Measurements from ENCODE around the gene KLRB1.

The KLRB1 gene

DNA sequence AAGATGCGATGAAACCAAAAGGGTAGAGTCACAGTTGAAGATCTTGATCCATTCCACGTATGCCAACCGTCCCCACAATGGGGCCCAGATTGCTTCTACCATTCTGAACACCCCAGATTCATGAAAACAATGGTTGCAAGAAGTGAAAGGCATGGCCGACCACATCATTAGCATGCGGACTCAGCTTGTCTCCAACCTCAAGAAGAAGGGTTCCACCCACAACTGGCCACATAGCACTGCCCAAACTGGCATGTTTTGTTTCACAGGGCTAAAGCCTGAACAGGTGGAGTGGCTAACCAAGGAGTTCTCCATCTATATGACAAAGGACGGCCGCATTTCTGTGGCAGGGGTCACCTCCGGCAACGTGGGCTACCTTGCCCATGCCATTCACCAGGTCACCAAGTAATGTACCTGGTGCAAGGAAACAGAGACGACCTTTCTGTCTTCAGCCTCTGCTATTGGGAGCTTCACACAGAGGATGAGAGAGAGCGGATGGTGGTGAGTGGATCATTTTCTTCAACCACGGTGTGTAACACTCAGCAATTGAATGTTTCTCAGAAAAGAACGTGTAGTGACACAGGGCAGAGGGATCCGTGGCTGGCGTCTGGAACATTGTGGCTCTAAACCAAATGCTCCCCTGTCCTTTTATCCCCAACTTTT lies 35.0 kb upstream of the KLRB1 start:
- 87 to 88% methylated on average over 15 of the region's 15 CpGs for WGBS, 2 experiments
- Histone ChIP-seq H3K27me3 (ENCODE audit: control insufficient read depth, insufficient read depth, low read length, poor library complexity, severe bottlenecking) (no peaks in the 10 kb centered on the region), H3K9me3 (ENCODE audit: control insufficient read depth, low read length) (no peaks in the 10 kb centered on the region), H3K4me3 (ENCODE audit: insufficient read depth, low read depth, low read length) (no peak overlapping the region), H3K27ac (ENCODE audit: insufficient read depth, low read depth, low read length, poor library complexity, severe bottlenecking) (no peak overlapping the region), H3K36me3 (ENCODE audit: control insufficient read depth, insufficient read depth, low read length) (no peaks in the 10 kb centered on the region), H3K4me1 (ENCODE audit: control insufficient read depth, insufficient read depth, low read length) (peaks cover 8% of the 10 kb centered on the region)

GRCh38 chr12:9640024-9640423 lies 32.3 kb upstream of the KLRB1 start:
- no peaks in the 10 kb centered on the region for H3K9me3 ChIP-seq (ENCODE audit: control insufficient read depth, low read length)
- H3K4me3 ChIP-seq (ENCODE audit: insufficient read depth, low read depth, low read length): no peak overlapping the region
- H3K36me3 ChIP-seq (ENCODE audit: control insufficient read depth, insufficient read depth, low read length): no peaks in the 10 kb centered on the region
- no peaks in the 10 kb centered on the region for H3K4me1 ChIP-seq (ENCODE audit: control insufficient read depth, insufficient read depth, low read length)
- H3K27ac ChIP-seq (ENCODE audit: insufficient read depth, low read depth, low read length, poor library complexity, severe bottlenecking): no peak overlapping the region
- WGBS, 2 experiments: 90 to 100% methylated on average over 1 of the region's 2 CpGs
- H3K27me3 ChIP-seq (ENCODE audit: control insufficient read depth, insufficient read depth, low read length, poor library complexity, severe bottlenecking): no peaks in the 10 kb centered on the region

GRCh38 chr12:9636851-9637206 lies 29.1 kb upstream of the KLRB1 start:
- H3K4me3 ChIP-seq (ENCODE audit: insufficient read depth, low read depth, low read length): no peak overlapping the region
- no peaks in the 10 kb centered on the region for H3K9me3 ChIP-seq (ENCODE audit: control insufficient read depth, low read length)
- H3K27me3 ChIP-seq (ENCODE audit: control insufficient read depth, insufficient read depth, low read length, poor library complexity, severe bottlenecking): no peaks in the 10 kb centered on the region
- WGBS, 2 experiments: 92 to 93% methylated on average over 5 of the region's 5 CpGs
- H3K4me1 ChIP-seq (ENCODE audit: control insufficient read depth, insufficient read depth, low read length): no peaks in the 10 kb centered on the region
- H3K36me3 ChIP-seq (ENCODE audit: control insufficient read depth, insufficient read depth, low read length): no peaks in the 10 kb centered on the region
- no peak overlapping the region for H3K27ac ChIP-seq (ENCODE audit: insufficient read depth, low read depth, low read length, poor library complexity, severe bottlenecking)

DNA sequence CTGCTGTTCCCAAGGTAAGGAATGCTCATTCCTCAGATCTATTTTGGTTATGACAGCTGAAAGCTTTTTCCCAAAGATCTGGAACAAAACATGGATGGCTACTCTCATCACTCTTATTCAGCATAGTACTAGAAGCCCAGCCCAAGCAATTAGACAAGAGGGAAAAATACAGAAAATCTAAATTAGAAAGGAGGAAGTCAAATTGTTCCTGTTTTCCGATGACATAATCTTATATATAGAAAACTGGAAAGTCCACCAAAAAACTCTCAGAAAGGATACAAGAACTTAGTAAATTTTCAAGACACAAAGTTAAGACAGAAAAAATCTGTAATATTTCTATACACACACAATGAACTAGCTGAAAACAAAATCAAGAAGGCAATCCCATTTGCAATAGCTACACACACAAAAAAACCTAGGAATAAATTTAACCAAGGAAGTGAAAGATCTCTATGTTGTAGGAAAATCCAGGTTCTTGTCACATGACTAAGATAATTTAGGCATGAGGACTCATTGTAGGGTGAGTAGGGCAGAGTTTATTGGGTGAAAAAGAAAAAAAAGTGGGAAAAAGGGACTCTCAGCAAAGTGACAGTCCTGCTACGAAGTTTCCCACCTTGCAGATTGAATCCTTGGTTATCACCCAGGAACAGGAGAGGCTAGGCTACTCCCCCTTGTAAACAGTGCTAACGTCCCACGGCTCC lies 28.6 kb upstream of the KLRB1 start:
- Histone ChIP-seq H3K27me3 (ENCODE audit: control insufficient read depth, insufficient read depth, low read length, poor library complexity, severe bottlenecking) (no peaks in the 10 kb centered on the region), H3K4me1 (ENCODE audit: control insufficient read depth, insufficient read depth, low read length) (no peaks in the 10 kb centered on the region), H3K27ac (ENCODE audit: insufficient read depth, low read depth, low read length, poor library complexity, severe bottlenecking) (no peak overlapping the region), H3K4me3 (ENCODE audit: insufficient read depth, low read depth, low read length) (no peak overlapping the region), H3K9me3 (ENCODE audit: control insufficient read depth, low read length) (no peaks in the 10 kb centered on the region), H3K36me3 (ENCODE audit: control insufficient read depth, insufficient read depth, low read length) (no peaks in the 10 kb centered on the region)
- WGBS, 2 experiments: 75 to 89% methylated on average over 3 to 4 of the region's 4 CpGs

DNA sequence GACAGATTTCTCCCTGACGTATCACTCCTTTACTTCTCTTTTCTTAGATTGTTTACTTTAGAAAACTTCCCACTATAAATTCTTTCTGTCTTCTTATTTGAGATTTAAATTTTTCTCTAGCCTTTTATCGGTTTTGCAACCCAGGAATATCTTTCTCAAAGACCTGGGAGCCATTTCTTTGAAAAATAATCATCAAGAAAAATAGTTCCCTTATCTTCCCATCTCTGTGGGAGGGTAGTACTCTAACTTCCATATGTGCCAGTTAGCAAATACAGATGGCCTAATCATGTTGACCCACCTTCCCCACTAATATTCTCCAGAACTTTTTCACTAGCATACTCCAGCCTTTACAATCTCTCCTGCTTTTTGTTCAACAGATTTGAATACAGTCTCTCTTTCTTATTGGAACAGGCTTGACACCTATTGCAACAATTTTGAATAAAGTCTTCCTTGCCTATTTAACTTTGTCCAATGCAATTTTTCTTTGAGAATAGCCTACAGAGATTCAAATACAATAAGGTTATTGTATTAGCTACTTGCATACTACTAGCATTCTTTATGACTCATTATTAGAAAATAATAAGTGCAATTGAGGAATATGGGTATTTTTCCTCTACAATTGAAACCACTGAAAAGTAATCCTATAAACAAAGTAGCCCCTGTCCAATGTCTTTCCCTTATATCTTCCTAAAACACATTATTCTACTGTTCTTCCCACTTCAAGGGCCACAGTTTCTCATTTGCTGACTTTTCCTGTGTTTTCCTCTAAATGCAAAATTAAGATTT lies 27.4 kb upstream of the KLRB1 start:
- no peaks in the 10 kb centered on the region for H3K4me1 ChIP-seq (ENCODE audit: control insufficient read depth, insufficient read depth, low read length)
- H3K36me3 ChIP-seq (ENCODE audit: control insufficient read depth, insufficient read depth, low read length): no peaks in the 10 kb centered on the region
- H3K27ac ChIP-seq (ENCODE audit: insufficient read depth, low read depth, low read length, poor library complexity, severe bottlenecking): no peak overlapping the region
- no peak overlapping the region for H3K4me3 ChIP-seq (ENCODE audit: insufficient read depth, low read depth, low read length)
- no peaks in the 10 kb centered on the region for H3K27me3 ChIP-seq (ENCODE audit: control insufficient read depth, insufficient read depth, low read length, poor library complexity, severe bottlenecking)
- H3K9me3 ChIP-seq (ENCODE audit: control insufficient read depth, low read length): no peaks in the 10 kb centered on the region
- WGBS, 2 experiments: 90 to 91% methylated on average over 2 of the region's 2 CpGs

- H3K9me3 ChIP-seq (ENCODE audit: control insufficient read depth, low read length): no peaks in the 10 kb centered on the region
- H3K4me1 ChIP-seq (ENCODE audit: control insufficient read depth, insufficient read depth, low read length): no peaks in the 10 kb centered on the region
- no peak overlapping the region for H3K4me3 ChIP-seq (ENCODE audit: insufficient read depth, low read depth, low read length)
- 50 to 78% methylated on average over 1 to 2 of the region's 2 CpGs for WGBS, 2 experiments
- no peaks in the 10 kb centered on the region for H3K27me3 ChIP-seq (ENCODE audit: control insufficient read depth, insufficient read depth, low read length, poor library complexity, severe bottlenecking)
- H3K27ac ChIP-seq (ENCODE audit: insufficient read depth, low read depth, low read length, poor library complexity, severe bottlenecking): no peak overlapping the region
- H3K36me3 ChIP-seq (ENCODE audit: control insufficient read depth, insufficient read depth, low read length): no peaks in the 10 kb centered on the region
Observed at GRCh38 chr12:9634177-9634803, 26.6 kb upstream of the KLRB1 start.

- Histone ChIP-seq H3K9me3 (ENCODE audit: control insufficient read depth, low read length) (no peaks in the 10 kb centered on the region), H3K27me3 (ENCODE audit: control insufficient read depth, insufficient read depth, low read length, poor library complexity, severe bottlenecking) (no peaks in the 10 kb centered on the region), H3K36me3 (ENCODE audit: control insufficient read depth, insufficient read depth, low read length) (no peaks in the 10 kb centered on the region), H3K27ac (ENCODE audit: insufficient read depth, low read depth, low read length, poor library complexity, severe bottlenecking) (no peak overlapping the region), H3K4me1 (ENCODE audit: control insufficient read depth, insufficient read depth, low read length) (no peaks in the 10 kb centered on the region), H3K4me3 (ENCODE audit: insufficient read depth, low read depth, low read length) (no peak overlapping the region)
- WGBS, 2 experiments: 92 to 96% methylated on average over 13 of the region's 13 CpGs
Observed at GRCh38 chr12:9632766-9633165, 25.1 kb upstream of the KLRB1 start.

GRCh38 chr12:9626821-9627220 lies 19.1 kb upstream of the KLRB1 start:
- no peak overlapping the region for H3K4me3 ChIP-seq (ENCODE audit: insufficient read depth, low read depth, low read length)
- H3K9me3 ChIP-seq (ENCODE audit: control insufficient read depth, low read length): no peaks in the 10 kb centered on the region
- no peaks in the 10 kb centered on the region for H3K27me3 ChIP-seq (ENCODE audit: control insufficient read depth, insufficient read depth, low read length, poor library complexity, severe bottlenecking)
- no peaks in the 10 kb centered on the region for H3K36me3 ChIP-seq (ENCODE audit: control insufficient read depth, insufficient read depth, low read length)
- no peaks in the 10 kb centered on the region for H3K4me1 ChIP-seq (ENCODE audit: control insufficient read depth, insufficient read depth, low read length)
- no peak overlapping the region for H3K27ac ChIP-seq (ENCODE audit: insufficient read depth, low read depth, low read length, poor library complexity, severe bottlenecking)
- 93 to 100% methylated on average over 1 to 2 of the region's 2 CpGs for WGBS, 2 experiments

DNA sequence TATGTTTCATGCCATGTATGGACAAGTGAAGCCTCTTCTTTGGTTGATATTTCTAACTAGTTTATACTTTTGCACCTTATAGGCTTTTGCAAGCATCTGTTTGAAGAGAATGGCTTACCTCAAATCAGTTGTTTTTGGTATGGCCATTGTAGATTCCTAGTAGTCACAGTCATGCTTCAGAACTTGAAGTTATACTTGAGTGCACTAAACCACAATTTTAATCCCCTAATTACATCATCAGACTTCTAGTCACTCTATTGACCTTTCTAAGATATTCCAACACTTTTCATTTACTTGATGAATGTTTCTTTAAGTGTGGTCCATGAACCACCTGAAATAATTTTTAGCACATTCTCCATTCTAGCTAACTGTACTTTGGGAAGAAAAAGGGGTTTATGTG lies 18.6 kb upstream of the KLRB1 start:
- no peak overlapping the region for H3K27ac ChIP-seq (ENCODE audit: insufficient read depth, low read depth, low read length, poor library complexity, severe bottlenecking)
- H3K4me3 ChIP-seq (ENCODE audit: insufficient read depth, low read depth, low read length): no peak overlapping the region
- no peaks in the 10 kb centered on the region for H3K9me3 ChIP-seq (ENCODE audit: control insufficient read depth, low read length)

GRCh38 chr12:9625019-9625418 lies 17.3 kb upstream of the KLRB1 start:
- no peak overlapping the region for H3K4me3 ChIP-seq (ENCODE audit: insufficient read depth, low read depth, low read length)
- no peak overlapping the region for H3K27ac ChIP-seq (ENCODE audit: insufficient read depth, low read depth, low read length, poor library complexity, severe bottlenecking)
- no peaks in the 10 kb centered on the region for H3K4me1 ChIP-seq (ENCODE audit: control insufficient read depth, insufficient read depth, low read length)
- no peaks in the 10 kb centered on the region for H3K9me3 ChIP-seq (ENCODE audit: control insufficient read depth, low read length)
- WGBS, 2 experiments: 90 to 94% methylated on average over 3 of the region's 3 CpGs
- no peaks in the 10 kb centered on the region for H3K36me3 ChIP-seq (ENCODE audit: control insufficient read depth, insufficient read depth, low read length)
- no peaks in the 10 kb centered on the region for H3K27me3 ChIP-seq (ENCODE audit: control insufficient read depth, insufficient read depth, low read length, poor library complexity, severe bottlenecking)

More for the DNA sequence above, 18.6 kb upstream of the KLRB1 start:
- no peaks in the 10 kb centered on the region for H3K4me1 ChIP-seq (ENCODE audit: control insufficient read depth, insufficient read depth, low read length)
- H3K36me3 ChIP-seq (ENCODE audit: control insufficient read depth, insufficient read depth, low read length): no peaks in the 10 kb centered on the region
- no peaks in the 10 kb centered on the region for H3K27me3 ChIP-seq (ENCODE audit: control insufficient read depth, insufficient read depth, low read length, poor library complexity, severe bottlenecking)

Data from ectodermal cell (in vitro differentiated cells).